Urinary bladder (tissue), 4 donors: ENCODE data around the gene PRCP. TPM values are rescaled to one million over a fixed set of nuclear protein-coding genes. Genes with fewer than 3 reads are reported as not detected.
A peak's percentile ranks its signal among the peaks of the same experiment; 100 is the strongest.

Experiments
- DNase-seq: peaks from one replicate; pipeline ENCODE4 v3.0.0-alpha.2; 2015; ENCODE audit errors: extremely low spot score
- H3K27ac ChIP-seq: one replicate; pipeline ENCODE4 v1.5.1; 2013; ENCODE audit warnings: low read depth, mild to moderate bottlenecking, moderate library complexity
- H3K36me3 ChIP-seq: one replicate; pipeline ENCODE4 v1.6.1; 2013; ENCODE audit warnings: mild to moderate bottlenecking, moderate library complexity; ENCODE audit not compliant: insufficient read depth
- H3K4me1 ChIP-seq: one replicate; pipeline ENCODE4 v1.6.1; 2013; ENCODE audit warnings: mild to moderate bottlenecking, moderate library complexity; ENCODE audit not compliant: insufficient read depth
- H3K4me3 ChIP-seq: one replicate; pipeline ENCODE4 v1.5.1; 2013; ENCODE audit warnings: low read depth, low read length
- WGBS: extraction: QIAGEN DNeasy Blood & Tissue Kit; methylation state at CpG from one replicate; pipeline ENCODE4 v1.1.7; 2013; 5-methylcytosine and 5-hydroxymethylcytosine counted together
- polyA plus RNA-seq: library from polyadenylated mRNA; stranded (reverse); fragments of 200-250 nt; gene quantifications from one replicate; pipeline ENCODE4 v1.2.3, GENCODE V29; 2013
- total RNA-seq: library from RNA; depleted of rRNA; stranded (reverse); fragments of >200 nt; gene quantifications from one replicate; pipeline ENCODE4 v1.2.3, GENCODE V29; 2014
- donor health status: healthy with polysubstance abuse.
- donor health status: healthy.

PRCP gene
- total and polyA plus RNA-seq, 2 donors: 67.7 to 173 TPM

DNA sequence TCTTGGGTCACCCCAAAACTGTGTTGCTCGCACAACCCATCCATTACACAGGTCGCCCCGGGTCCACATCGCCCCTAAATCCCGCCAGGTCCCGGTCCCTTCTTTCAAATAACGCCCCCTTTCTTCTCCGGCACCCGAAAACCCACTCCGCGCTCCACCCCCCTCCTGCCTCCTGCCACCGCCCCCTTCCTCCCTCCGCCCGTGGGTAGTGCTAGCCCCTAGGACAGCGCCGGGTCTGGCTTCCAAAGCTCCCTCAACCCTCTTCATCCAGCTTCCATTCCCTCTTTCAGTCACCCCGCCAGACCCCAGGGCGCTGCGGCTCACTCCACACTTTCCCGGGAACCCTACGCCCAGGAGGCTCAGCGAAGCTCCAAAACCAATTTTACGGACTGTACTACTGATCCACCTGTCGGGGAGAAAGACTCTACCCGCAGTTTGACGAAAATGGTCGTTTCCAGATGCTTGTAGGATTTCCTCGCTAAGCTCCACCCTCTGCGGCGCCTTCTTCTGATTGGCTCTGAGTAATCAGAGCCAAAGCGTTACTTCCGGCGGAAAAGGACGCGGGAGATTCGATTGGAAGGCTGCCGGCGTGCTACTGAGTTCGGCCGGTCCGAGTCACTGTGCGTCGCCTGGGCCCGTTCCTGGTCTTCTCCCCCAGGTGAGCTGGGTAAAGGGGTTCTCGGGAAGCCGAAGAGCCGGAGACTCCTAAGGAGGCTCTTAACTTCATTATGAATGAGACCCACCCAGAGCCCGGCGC lies 1.1 kb upstream of the PRCP start, which contains the start of gene DDIAS:
TSS of gene DDIAS (plus strand) at position 572 of the 757 bp plus-strand sequence. CDS start 13,003 bp downstream, outside the sequence.
- DNase-seq: peak; percentile 98
- WGBS: under 1% methylated on average over 49 of the region's 49 CpGs
- Histone ChIP-seq H3K36me3 (no peaks in the 10 kb centered on the region), H3K4me1 (no peaks in the 10 kb centered on the region), H3K27ac (peak within 1 kb of the TSS; percentile 91), H3K4me3 (peak within 1 kb of the TSS; percentile 59)

GRCh38 chr11:82899957-82900276 lies 313 bp downstream of the PRCP start:
- peak overlapping the region; percentile 83 for H3K27ac ChIP-seq
- H3K4me3 ChIP-seq: peak overlapping the region; percentile 59
- H3K36me3 ChIP-seq: no peaks in the 10 kb centered on the region
- 1% methylated on average over 11 of the region's 11 CpGs for WGBS
- no peaks in the 10 kb centered on the region for H3K4me1 ChIP-seq
- DNase-seq: no peak

- no peaks in the 10 kb centered on the region for H3K36me3 ChIP-seq
- 37% methylated on average over 3 of the region's 3 CpGs for WGBS
- H3K4me1 ChIP-seq: no peaks in the 10 kb centered on the region
- H3K27ac ChIP-seq: no peak overlapping the region
- H3K4me3 ChIP-seq: peak overlapping the region; percentile 59
- DNase-seq: no peak
Measured at GRCh38 chr11:82899186-82899820, 927 bp downstream of the PRCP start.

DNA sequence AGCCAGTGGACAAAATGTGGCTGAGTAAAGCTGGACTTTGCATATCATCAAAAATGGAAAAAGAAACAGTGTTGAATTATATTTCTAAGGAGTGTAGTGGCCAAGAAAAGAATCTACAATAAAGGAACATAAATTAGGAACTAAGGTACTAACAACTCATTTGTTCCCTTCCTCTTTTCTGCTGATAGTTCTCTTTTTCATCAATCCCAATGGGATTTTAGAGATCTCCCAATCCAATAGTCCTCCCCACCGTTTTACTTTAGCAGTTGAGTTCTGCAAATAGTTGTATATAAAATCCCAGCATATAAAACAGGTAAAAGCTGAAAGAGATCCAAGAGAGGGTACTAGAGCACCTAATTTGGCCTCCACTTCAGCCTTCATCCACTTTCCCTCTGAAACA lies 2.0 kb downstream of the PRCP start:
- H3K27ac ChIP-seq: no peak overlapping the region
- no peaks in the 10 kb centered on the region for H3K36me3 ChIP-seq
- DNase-seq: no peak
- WGBS: 31% methylated on average over 1 of the region's 1 CpG
- no peaks in the 10 kb centered on the region for H3K4me1 ChIP-seq
- H3K4me3 ChIP-seq: no peak overlapping the region

DNA sequence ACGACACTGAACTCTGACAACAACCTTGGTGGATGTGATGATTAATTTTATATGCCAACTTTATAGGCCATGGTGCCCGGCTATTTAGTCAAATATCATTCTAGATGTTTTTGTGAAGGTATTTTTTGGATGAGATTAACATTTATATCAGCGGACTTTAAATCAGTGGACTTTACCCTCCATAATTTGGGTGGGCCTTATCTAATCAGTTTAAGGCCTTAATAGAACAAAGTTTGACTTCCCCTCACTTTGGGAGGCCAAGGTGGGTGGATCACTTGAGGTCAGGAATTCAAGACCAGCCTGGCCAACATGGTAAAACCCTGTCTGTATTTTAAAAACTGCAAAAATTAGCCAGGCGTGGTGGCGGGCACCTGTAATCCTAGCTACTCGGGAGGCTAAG lies 4.0 kb downstream of the PRCP start:
- Histone ChIP-seq H3K4me1 (no peaks in the 10 kb centered on the region), H3K36me3 (no peaks in the 10 kb centered on the region), H3K4me3 (no peak overlapping the region), H3K27ac (no peak overlapping the region)
- 94% methylated on average over 6 of the region's 6 CpGs for WGBS
- DNase-seq: no peak

DNA sequence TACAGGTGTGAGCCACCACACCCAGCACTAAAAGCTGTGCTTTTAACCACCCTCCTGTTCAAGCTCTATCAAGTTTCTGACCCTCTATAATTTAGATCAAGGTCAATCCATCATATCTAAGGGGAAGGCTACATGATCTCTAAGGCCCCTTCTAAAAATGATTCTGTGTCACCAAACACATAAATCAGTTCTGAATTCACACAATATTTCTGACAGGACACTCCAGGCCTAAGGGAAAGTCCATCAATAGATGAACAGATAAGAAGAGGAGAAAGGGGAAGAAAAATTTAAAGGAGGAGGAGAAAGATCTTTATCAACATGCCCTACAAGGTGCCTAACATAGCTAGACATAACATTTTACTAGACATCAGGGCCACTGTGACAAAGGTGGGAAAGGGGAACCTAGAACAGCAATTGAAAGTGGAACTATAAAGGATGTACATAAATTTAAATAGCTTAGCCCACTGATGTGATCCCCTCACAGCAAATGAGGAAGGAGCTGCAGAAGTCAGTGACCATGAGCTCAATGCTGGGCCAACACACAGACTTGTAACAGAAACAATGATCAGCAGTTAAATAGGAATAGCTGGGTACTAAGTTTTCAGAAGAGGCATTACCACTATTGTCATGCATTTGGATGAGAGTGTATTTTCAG lies 4.7 kb downstream of the PRCP start:
- H3K36me3 ChIP-seq: no peaks in the 10 kb centered on the region

DNA sequence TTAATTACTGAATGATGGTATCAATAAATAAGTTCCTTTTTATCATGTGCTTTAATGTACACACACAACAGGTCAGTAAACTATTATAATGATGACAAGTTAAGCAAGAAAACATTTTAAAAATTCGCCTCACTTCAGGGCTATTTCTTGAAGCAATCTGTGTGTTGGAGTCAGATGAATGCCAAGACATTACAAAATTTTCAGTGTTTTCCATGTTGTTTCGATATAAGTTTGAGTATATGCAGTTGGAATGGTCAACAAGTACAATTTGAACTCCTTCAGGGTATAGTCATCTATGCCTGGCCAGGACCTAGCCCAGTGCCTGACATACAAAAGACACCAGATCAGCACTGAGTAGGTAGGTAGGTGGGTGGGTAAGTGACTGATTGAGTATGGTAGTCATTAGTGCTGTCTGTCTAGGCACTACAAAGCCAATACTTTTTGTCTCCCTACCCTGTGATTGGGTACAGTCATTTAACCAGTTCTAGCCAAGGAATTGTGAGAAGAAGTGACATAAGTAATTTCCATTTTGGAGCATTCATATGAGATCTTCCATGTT lies 7.5 kb downstream of the PRCP start:
- H3K27ac ChIP-seq: no peak overlapping the region
- H3K36me3 ChIP-seq: peaks cover 2% of the 10 kb centered on the region
- DNase-seq: no peak
- 90% methylated on average over 2 of the region's 2 CpGs for WGBS
- no peak overlapping the region for H3K4me3 ChIP-seq
- no peaks in the 10 kb centered on the region for H3K4me1 ChIP-seq

More for the DNA sequence above, 4.7 kb downstream of the PRCP start:
- Histone ChIP-seq H3K4me3 (no peak overlapping the region), H3K4me1 (no peaks in the 10 kb centered on the region), H3K27ac (no peak overlapping the region)
- DNase-seq: no peak

- no peak for DNase-seq
- no peak overlapping the region for H3K27ac ChIP-seq
- H3K4me1 ChIP-seq: no peaks in the 10 kb centered on the region
- peaks cover 3% of the 10 kb centered on the region for H3K36me3 ChIP-seq
- H3K4me3 ChIP-seq: no peak overlapping the region
Measured at GRCh38 chr11:82890936-82891335, 9.3 kb downstream of the PRCP start.

- 92% methylated on average over 1 of the region's 1 CpG for WGBS
- Histone ChIP-seq H3K4me1 (no peaks in the 10 kb centered on the region), H3K27ac (no peak overlapping the region), H3K4me3 (no peak overlapping the region), H3K36me3 (peaks cover 3% of the 10 kb centered on the region)
- no peak for DNase-seq
Measured at GRCh38 chr11:82890002-82890341, 10.3 kb downstream of the PRCP start.

GRCh38 chr11:82889133-82890001 lies 10.9 kb downstream of the PRCP start:
- H3K4me1 ChIP-seq: no peaks in the 10 kb centered on the region
- H3K4me3 ChIP-seq: no peak overlapping the region
- H3K27ac ChIP-seq: no peak overlapping the region
- WGBS: 64% methylated on average over 6 of the region's 6 CpGs
- peak; percentile 40 for DNase-seq
- peaks cover 3% of the 10 kb centered on the region for H3K36me3 ChIP-seq

- Histone ChIP-seq H3K36me3 (peaks cover 3% of the 10 kb centered on the region), H3K4me3 (no peak overlapping the region), H3K27ac (no peak overlapping the region), H3K4me1 (no peaks in the 10 kb centered on the region)
- no peak for DNase-seq
- 65% methylated on average over 3 of the region's 3 CpGs for WGBS
Measured at GRCh38 chr11:82883853-82884252, 16.4 kb downstream of the PRCP start.

DNA sequence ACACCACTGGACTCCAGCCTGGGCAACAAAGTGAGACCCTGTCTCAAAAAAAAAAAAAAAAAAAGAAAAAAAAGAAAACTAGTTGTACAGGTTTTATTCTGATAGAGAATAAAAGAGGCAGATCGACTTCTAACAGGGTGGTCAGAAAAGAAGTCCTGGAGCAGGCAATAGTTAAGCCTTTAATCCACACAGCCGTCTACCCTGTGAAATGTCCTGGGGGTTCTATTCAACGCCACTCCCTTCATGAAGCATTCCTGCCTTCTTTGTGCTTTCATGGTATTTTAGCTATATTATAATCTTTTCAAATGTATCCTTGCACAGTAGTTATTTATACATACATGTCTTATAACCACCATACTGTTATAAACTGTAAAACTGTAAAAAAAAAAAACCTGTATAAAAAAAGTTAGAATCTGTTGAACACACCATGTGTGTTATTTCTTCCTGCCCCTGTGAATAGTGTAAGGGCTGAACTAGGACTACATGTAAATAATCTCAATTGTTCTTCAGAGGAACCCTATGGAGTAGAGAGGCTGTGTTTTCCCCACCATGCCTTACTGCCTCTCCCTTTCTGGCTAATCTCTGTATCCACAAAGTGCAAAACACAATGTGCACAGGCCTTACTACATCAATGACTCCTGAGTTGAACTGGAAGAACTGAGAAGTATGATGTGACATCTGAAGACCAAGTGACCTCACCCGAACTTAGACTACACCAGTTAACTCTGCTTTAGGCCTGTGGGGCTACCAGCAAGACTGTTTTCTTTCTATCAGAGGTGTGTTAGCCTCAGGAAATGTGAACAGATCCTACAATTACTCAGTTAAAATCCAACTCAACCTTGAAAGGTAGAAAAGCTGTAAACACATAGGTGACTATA lies 25.3 kb downstream of the PRCP start:
- Histone ChIP-seq H3K36me3 (no peaks in the 10 kb centered on the region), H3K4me3 (no peak overlapping the region)
- 86% methylated on average over 4 of the region's 4 CpGs for WGBS

More for the DNA sequence above, 25.3 kb downstream of the PRCP start:
- DNase-seq: no peak
- Histone ChIP-seq H3K4me1 (no peaks in the 10 kb centered on the region), H3K27ac (no peak overlapping the region)
